ENCODE data around the gene GP9.

DNA sequence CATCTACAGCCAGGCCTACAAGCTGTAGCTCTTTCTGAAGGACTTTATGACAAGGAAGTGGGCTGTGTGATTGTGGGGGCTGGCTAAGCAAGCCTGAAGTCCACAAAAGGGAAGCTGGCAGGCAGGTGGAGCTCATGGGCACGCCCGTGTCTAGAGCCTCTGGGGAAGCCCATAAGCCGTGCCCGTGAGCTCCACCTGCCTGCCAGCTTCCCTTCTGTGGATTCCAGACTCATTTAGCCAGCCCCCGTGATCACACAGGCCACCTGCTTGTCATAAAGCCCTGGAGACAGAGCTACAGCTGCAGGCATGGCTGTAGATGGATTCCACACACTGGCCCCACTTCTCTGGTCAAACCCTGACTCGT, 44.2 kb upstream of the GP9 start:
- TF ChIP-seq POLR2A (IDR thresholded peaks at IDR 0.05) (no peak), POLR2AphosphoS5 (IDR thresholded peaks at IDR 0.05) (no peak)
- TF ChIP-seq, protein P1, sequence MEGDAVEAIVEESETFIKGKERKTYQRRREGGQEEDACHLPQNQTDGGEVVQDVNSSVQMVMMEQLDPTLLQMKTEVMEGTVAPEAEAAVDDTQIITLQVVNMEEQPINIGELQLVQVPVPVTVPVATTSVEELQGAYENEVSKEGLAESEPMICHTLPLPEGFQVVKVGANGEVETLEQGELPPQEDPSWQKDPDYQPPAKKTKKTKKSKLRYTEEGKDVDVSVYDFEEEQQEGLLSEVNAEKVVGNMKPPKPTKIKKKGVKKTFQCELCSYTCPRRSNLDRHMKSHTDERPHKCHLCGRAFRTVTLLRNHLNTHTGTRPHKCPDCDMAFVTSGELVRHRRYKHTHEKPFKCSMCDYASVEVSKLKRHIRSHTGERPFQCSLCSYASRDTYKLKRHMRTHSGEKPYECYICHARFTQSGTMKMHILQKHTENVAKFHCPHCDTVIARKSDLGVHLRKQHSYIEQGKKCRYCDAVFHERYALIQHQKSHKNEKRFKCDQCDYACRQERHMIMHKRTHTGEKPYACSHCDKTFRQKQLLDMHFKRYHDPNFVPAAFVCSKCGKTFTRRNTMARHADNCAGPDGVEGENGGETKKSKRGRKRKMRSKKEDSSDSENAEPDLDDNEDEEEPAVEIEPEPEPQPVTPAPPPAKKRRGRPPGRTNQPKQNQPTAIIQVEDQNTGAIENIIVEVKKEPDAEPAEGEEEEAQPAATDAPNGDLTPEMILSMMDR (IDR thresholded peaks at IDR 0.05 in 8 of 11, conservative IDR thresholded peaks at IDR 0.05 in 3 of 11) = peak in 6 of 11 experiments; percentile 16 to 58 (median 26)

Measured in spleen (tissue), 7 donors.